GM19467 (cell line): Measurements from ENCODE around the gene GOLGA8N.
A peak's percentile ranks its signal among the peaks of the same experiment; 100 is the strongest.
"Not testable (repeated sequence)": the region's sequence is repeated elsewhere in the genome, so short reads cannot be mapped to it uniquely, and the experiment has no call there.

Experiments
- ATAC-seq: cut with Tn5 transposase; IDR thresholded peaks from one replicate; pipeline ENCODE4 v1.9.1; 2021; ENCODE audit warnings: mild to moderate bottlenecking, moderate library complexity; ENCODE audit not compliant: unreplicated experiment

The GOLGA8N gene

GRCh38 chr15:32593151-32593550 is at the start of gene GOLGA8N:
TSS of gene GOLGA8N (plus strand) at chr15:32593456.
- not testable (repeated sequence) for ATAC-seq

GRCh38 chr15:32543456-32543855 is 49.8 kb upstream of the GOLGA8N start:
- not testable (repeated sequence) for ATAC-seq

GRCh38 chr15:32545129-32545528 is 48.1 kb upstream of the GOLGA8N start:
- not testable (repeated sequence) for ATAC-seq

GRCh38 chr15:32554587-32554986 is 38.7 kb upstream of the GOLGA8N start:
- ATAC-seq, result not testable (repeated sequence)

- ATAC-seq, result not testable (repeated sequence)
Measured at GRCh38 chr15:32562198-32562597, 31.1 kb upstream of the GOLGA8N start.

- ATAC-seq, result not testable (repeated sequence)
Measured at GRCh38 chr15:32568988-32569387, 24.3 kb upstream of the GOLGA8N start.

GRCh38 chr15:32578482-32578881 is 14.8 kb upstream of the GOLGA8N start:
- ATAC-seq, result not testable (repeated sequence)

GRCh38 chr15:32585844-32586243 is 7.4 kb upstream of the GOLGA8N start:
- not testable (repeated sequence) for ATAC-seq

- ATAC-seq, result not testable (repeated sequence)
Measured at GRCh38 chr15:32609518-32609917, 16.3 kb downstream of the GOLGA8N start.

GRCh38 chr15:32610719-32611118 is 17.5 kb downstream of the GOLGA8N start:
- ATAC-seq, result not testable (repeated sequence)

GRCh38 chr15:32614712-32615050 is 21.4 kb downstream of the GOLGA8N start:
- ATAC-seq, result peak; percentile 15

- ATAC-seq, result peak; percentile 66
Measured at GRCh38 chr15:32615051-32615870, 22.0 kb downstream of the GOLGA8N start, which contains the start of gene ARHGAP11A. TSS of gene ARHGAP11A (plus strand) at chr15:32615504. CDS start at chr15:32616212, 708 bp downstream.

- peak; percentile 13 for ATAC-seq
Measured at GRCh38 chr15:32615871-32616426, 22.7 kb downstream of the GOLGA8N start.

GRCh38 chr15:32636410-32636809 is 43.2 kb downstream of the GOLGA8N start:
- no peak for ATAC-seq

- no peak for ATAC-seq
Measured at GRCh38 chr15:32636908-32637567, 43.8 kb downstream of the GOLGA8N start.

- no peak for ATAC-seq
Measured at GRCh38 chr15:32637704-32638103, 44.4 kb downstream of the GOLGA8N start.

GRCh38 chr15:32641517-32642059 is 48.3 kb downstream of the GOLGA8N start, which contains the start of gene SCG5:
TSS of gene SCG5 (plus strand) at chr15:32641710. CDS start at chr15:32643593, 1,883 bp downstream.
- no peak for ATAC-seq

GRCh38 chr15:32642667-32643435 is 49.6 kb downstream of the GOLGA8N start:
- ATAC-seq, result no peak

GRCh38 chr15:32643907-32644445 is 50.7 kb downstream of the GOLGA8N start:
- no peak for ATAC-seq

- no peak for ATAC-seq
Measured at GRCh38 chr15:32646291-32646690, 53.0 kb downstream of the GOLGA8N start.
